ENCODE results near the gene CNTNAP5. TPM values are rescaled to one million over a fixed set of nuclear protein-coding genes. Genes with fewer than 3 reads are reported as not detected.

Gene CNTNAP5
- total RNA-seq, 1 donor from 2014 or later: not detected

- Mint-ChIP-seq H3K36me3 (ENCODE audit: unreplicated experiment) (no peaks in the 10 kb centered on the region), H3K27me3 (ENCODE audit: unreplicated experiment) (no peaks in the 10 kb centered on the region), H3K9me3 (ENCODE audit: unreplicated experiment) (peaks cover 23% of the 10 kb centered on the region), H3K4me3 (ENCODE audit: unreplicated experiment) (no peak overlapping the region), H3K27ac (ENCODE audit: unreplicated experiment) (no peak overlapping the region), H3K4me1 (ENCODE audit: unreplicated experiment) (no peaks in the 10 kb centered on the region)
- no peak for TF ChIP-seq CTCF (IDR thresholded peaks at IDR 0.05)
- no peak for DNase-seq (ENCODE audit: extremely low spot score, unreplicated experiment)
Observed at GRCh38 chr2:124867247-124867646, 842.2 kb downstream of the CNTNAP5 start.

- Mint-ChIP-seq H3K4me3 (ENCODE audit: unreplicated experiment) (no peak overlapping the region), H3K36me3 (ENCODE audit: unreplicated experiment) (no peaks in the 10 kb centered on the region), H3K27me3 (ENCODE audit: unreplicated experiment) (no peaks in the 10 kb centered on the region), H3K27ac (ENCODE audit: unreplicated experiment) (no peak overlapping the region), H3K4me1 (ENCODE audit: unreplicated experiment) (no peaks in the 10 kb centered on the region), H3K9me3 (ENCODE audit: unreplicated experiment) (peaks cover 25% of the 10 kb centered on the region)
- TF ChIP-seq CTCF (IDR thresholded peaks at IDR 0.05): no peak
- no peak for DNase-seq (ENCODE audit: extremely low spot score, unreplicated experiment)
Observed at GRCh38 chr2:124874219-124874618, 849.1 kb downstream of the CNTNAP5 start.

GRCh38 chr2:124874676-124875075 is 849.6 kb downstream of the CNTNAP5 start:
- Mint-ChIP-seq H3K27ac (ENCODE audit: unreplicated experiment) (no peak overlapping the region), H3K9me3 (ENCODE audit: unreplicated experiment) (peaks cover 27% of the 10 kb centered on the region), H3K4me3 (ENCODE audit: unreplicated experiment) (no peak overlapping the region), H3K36me3 (ENCODE audit: unreplicated experiment) (no peaks in the 10 kb centered on the region), H3K4me1 (ENCODE audit: unreplicated experiment) (no peaks in the 10 kb centered on the region), H3K27me3 (ENCODE audit: unreplicated experiment) (no peaks in the 10 kb centered on the region)
- no peak for DNase-seq (ENCODE audit: extremely low spot score, unreplicated experiment)
- TF ChIP-seq CTCF (IDR thresholded peaks at IDR 0.05): no peak

GRCh38 chr2:124875627-124876244 is 850.6 kb downstream of the CNTNAP5 start:
- H3K4me3 Mint-ChIP-seq (ENCODE audit: unreplicated experiment): no peak overlapping the region
- H3K4me1 Mint-ChIP-seq (ENCODE audit: unreplicated experiment): no peaks in the 10 kb centered on the region
- H3K27me3 Mint-ChIP-seq (ENCODE audit: unreplicated experiment): no peaks in the 10 kb centered on the region
- H3K9me3 Mint-ChIP-seq (ENCODE audit: unreplicated experiment): peaks cover 30% of the 10 kb centered on the region
- no peak overlapping the region for H3K27ac Mint-ChIP-seq (ENCODE audit: unreplicated experiment)
- DNase-seq (ENCODE audit: extremely low spot score, unreplicated experiment): no peak
- TF ChIP-seq CTCF (IDR thresholded peaks at IDR 0.05): no peak
- no peaks in the 10 kb centered on the region for H3K36me3 Mint-ChIP-seq (ENCODE audit: unreplicated experiment)

- no peak overlapping the region for H3K27ac Mint-ChIP-seq (ENCODE audit: unreplicated experiment)
- no peak overlapping the region for H3K4me3 Mint-ChIP-seq (ENCODE audit: unreplicated experiment)
- H3K9me3 Mint-ChIP-seq (ENCODE audit: unreplicated experiment): peaks cover 35% of the 10 kb centered on the region
- no peak for TF ChIP-seq CTCF (IDR thresholded peaks at IDR 0.05)
- H3K27me3 Mint-ChIP-seq (ENCODE audit: unreplicated experiment): no peaks in the 10 kb centered on the region
- H3K36me3 Mint-ChIP-seq (ENCODE audit: unreplicated experiment): no peaks in the 10 kb centered on the region
- H3K4me1 Mint-ChIP-seq (ENCODE audit: unreplicated experiment): no peaks in the 10 kb centered on the region
- no peak for DNase-seq (ENCODE audit: extremely low spot score, unreplicated experiment)
Observed at GRCh38 chr2:124877141-124877577, 852.1 kb downstream of the CNTNAP5 start.
